Right hindlimb (tissue), 1 donor: Measurements from ENCODE around the gene ATP11A.

ENCODE experiments used
- DNase-seq: peaks from one replicate; pipeline ENCODE4 v3.0.0-alpha.2; 2018

The ATP11A gene

GRCh38 chr13:112898621-112899280 lies 208.9 kb downstream of the ATP11A start:
- no peak for DNase-seq

GRCh38 chr13:112899281-112900225 lies 209.7 kb downstream of the ATP11A start:
- DNase-seq, result peak; percentile 8

- peak; percentile 7 for DNase-seq
Measured at GRCh38 chr13:112900226-112900600, 210.4 kb downstream of the ATP11A start.

DNA sequence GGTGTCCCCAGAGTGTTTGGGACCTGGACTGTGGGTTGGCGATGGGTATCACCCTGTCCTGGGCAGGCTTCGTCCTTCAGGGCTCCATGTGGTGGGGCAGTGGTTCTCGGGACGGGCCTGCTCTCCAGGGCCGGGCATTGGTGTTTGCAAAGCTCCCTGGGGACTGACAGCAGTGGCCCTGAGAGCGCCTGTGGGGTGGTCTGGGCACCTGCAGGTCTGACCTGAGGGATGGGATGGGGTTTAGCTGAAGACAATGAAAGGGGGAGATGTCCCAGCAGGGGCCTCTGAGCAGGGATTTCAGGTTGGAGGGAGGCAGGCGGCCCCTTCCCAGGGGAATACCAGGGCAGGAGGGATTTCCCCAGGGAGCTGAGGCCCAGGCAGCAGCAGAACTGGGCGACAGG lies 210.9 kb downstream of the ATP11A start:
- peak; percentile 21 for DNase-seq

- DNase-seq, result no peak
Measured at GRCh38 chr13:112902101-112902651, 212.3 kb downstream of the ATP11A start.

DNA sequence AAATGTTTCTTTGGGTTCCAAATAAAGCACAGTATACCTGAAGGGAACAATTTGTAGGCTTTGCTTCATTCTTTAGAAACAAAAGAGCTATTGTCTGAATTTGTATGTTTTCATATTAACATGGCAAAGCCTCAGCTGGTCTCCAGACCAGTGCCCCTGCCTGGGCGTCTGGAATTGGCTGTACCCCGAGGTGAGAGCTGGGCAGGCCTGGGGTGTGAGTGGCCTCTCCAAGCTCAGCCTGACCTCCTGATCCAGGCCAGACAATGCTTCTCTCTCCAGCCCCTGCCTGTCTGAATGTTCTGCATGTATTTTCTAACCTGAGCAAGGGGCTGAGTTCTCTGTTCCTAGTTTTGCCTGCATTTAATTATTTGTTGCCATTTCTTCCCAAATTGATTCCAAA lies 212.8 kb downstream of the ATP11A start:
- DNase-seq, result no peak

DNA sequence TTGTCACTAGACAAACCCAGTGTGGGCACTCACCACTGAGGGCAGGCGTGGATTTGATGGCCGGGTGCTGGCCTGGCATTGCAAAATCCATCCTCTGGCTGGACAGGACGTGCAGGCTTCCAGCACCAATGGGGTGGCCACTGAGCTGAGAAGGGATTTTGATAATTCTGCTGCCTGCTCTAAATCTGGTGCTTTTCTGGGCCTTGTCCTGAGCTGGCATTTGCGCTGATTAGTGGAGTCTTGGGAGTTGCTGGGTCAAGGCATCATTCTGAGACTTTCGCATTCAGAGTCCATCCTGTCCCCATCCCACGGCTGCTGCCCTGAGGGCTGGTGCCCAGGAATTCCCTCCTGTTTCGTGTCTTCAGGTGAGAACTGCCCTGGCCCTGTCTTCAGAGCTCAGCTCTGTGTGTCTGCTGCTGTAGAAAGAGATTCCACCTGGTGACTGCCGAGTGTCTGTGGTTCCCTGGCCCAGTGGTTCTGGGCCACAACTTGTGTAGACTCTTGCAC lies 213.3 kb downstream of the ATP11A start:
- no peak for DNase-seq

GRCh38 chr13:112903606-112904195 lies 213.9 kb downstream of the ATP11A start:
- DNase-seq, result no peak

GRCh38 chr13:112904436-112904960 lies 214.7 kb downstream of the ATP11A start:
- no peak for DNase-seq

DNA sequence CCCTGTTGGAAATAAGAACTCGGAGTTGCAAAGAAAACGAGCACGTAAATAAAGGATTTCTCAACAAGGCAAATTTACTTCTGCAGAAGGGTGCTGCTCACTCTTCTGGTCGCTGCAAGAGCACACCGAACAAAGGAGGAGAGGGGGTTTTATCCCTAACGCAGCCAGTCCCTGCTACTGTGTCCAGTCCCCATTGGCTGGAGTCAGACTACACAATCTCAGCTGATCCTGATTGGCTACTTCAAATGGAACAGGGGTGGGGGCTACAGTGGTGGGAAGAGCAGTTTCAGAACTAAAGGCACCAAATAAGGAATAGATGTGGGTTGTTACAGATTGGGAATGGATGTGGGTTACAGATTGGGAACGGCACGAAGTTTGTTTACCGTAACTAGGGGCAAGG lies 215.2 kb downstream of the ATP11A start:
- DNase-seq, result no peak

DNA sequence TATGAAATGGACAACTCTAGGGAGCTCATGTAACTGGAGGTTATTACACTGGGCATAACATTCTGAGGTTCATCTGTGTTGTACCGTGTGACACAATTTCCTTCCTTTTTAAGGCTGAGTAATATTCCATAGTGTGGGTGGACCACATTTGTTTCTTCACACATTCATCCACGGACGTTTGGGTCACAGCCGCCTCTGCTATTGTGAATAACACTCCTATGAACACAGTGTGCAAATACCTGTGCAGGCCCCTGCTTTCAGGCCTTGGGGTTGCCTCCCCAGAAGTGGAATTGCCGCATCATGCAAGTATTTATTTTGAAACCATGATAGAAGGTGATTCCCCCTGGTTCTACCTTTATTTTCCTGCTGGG lies 215.8 kb downstream of the ATP11A start:
- DNase-seq, result peak; percentile 5

DNA sequence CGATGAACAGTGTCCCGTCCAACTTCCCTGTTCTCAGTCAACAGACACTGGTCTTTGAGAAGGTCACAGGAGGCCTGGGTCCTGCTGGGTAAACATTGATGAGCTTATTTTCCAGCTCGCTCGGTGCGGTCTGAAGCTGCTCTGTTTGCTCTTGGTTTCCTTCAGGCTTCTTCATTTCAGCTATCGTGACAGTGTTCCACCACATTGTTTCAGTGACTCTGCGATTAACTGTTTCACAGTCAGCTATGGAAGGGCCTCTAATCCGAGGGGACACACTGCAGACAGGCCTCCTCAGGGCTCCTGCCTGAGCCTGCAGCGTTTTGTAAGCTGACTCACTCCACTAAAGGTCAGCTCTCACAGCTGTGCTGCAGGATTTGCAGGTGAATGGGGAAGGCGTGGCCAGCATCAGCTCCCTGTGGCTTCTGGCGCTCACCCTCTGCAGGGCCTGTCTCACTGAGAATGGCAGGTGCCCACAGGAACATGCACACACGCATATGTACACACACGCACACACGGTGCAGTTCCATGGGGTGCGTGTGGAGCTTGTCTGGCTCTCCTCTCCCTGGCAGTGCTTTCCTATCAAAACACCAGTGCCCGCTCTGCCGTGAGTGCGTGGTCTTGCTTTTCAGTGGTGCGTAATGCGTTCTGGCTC lies 216.3 kb downstream of the ATP11A start:
- DNase-seq, result peak; percentile 3

GRCh38 chr13:112907286-112907685 lies 217.4 kb downstream of the ATP11A start:
- DNase-seq, result peak; percentile 2

GRCh38 chr13:112907871-112908331 lies 218.1 kb downstream of the ATP11A start:
- no peak for DNase-seq

DNA sequence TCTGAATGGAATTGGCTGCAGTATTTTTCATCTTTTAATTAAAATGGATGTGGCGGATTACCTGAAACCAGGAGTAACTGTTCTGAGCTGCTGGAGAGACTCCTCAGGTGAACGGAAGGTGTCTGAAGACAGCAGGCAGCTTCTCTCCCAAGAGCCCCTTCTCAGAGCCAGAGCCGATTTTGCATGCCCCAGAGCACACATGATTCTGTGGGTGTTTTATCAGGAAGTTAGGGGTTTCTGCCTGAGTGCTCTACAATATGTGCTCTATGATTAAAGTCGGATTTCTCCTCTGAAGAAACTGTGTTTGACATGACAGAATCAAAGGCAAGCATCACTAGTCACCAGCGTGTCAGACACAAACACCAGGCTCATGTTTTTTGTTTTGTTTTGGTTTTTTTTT lies 218.5 kb downstream of the ATP11A start:
- no peak for DNase-seq

- DNase-seq, result no peak
Measured at GRCh38 chr13:112910016-112910415, 220.2 kb downstream of the ATP11A start.

- no peak for DNase-seq
Measured at GRCh38 chr13:112910616-112911280, 220.9 kb downstream of the ATP11A start.

DNA sequence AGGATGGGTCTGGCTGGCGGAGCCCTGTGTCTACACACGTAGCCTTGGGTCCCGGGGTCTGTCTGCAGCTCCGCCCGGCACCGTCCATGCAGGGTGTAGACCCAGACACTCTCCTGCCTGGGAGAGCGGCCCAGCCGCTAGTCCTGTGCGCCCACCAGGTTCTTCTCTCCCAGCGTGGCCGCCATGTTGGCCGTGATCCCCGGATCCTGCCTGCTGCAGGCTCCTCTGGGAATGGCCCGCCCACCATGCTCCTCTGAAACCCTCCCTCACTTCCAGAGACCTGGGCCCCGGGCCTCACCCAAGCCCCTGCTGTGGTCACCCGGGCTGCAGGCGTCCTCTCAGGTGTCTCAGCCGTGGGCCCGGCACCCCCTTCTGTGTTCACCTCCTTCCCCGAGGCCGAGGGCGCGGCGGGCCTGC lies 221.5 kb downstream of the ATP11A start:
- DNase-seq, result no peak

DNA sequence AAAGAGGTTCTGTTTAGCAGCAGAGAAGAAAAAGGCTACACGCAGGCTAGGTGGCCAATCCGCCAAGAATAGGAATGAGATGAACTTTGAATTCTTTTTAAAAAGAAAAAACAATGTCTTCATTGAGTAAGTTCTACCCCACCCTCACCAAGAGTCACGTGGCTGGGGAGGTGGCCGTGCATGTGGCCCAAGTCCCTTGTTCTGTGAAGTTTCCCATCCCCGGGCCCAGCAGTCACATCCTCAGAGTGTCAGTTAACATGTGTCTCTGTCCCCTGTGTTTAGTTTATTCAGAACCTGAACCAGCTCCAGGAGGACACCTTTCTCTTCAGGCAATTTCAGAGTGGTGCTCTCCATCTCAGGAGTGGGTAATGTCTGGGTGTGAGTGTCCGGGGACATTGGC lies 222.0 kb downstream of the ATP11A start:
- DNase-seq, result no peak

DNA sequence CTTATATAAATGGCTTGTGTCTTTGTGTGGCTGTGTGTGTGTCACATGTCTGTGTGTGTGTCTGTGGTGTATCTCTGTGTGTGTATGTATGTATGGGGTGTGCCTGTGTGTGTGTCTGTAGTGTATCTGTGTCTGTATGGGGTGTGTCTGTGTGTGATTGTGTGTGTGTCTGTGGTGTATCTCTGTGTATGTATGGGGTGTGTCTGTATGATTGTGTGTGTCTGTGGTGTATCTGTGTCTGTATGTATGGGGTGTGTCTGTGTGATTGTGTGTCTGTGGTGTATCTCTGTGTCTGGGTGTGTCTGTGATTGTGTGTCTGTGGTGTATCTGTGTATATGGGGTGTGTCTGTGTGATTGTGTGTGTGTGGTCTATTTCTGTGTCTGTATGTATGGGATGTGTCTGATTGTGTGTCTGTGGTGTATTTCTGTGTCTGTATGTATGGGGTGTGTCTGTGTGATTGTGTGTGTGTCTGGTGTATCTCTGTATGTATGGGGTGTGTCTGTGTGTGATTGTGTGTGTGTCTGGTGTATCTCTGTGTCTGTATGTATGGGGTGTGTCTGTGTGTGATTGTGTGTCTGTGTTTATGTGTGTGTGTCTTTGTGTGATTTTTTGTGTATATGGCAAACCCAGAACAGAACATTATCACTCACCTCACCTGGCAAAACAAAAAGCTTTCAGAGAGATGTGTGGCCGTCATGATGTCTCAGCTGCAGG lies 223.0 kb downstream of the ATP11A start:
- DNase-seq, result no peak

GRCh38 chr13:112916296-112916695 lies 226.5 kb downstream of the ATP11A start:
- no peak for DNase-seq
